HepG2 (cell line): ENCODE measurements around the gene WDR5B. TPM values are rescaled to one million over a fixed set of nuclear protein-coding genes. Genes with fewer than 3 reads are reported as not detected.

Source experiments
- ARHGAP35 ChIP-seq: sonication (generic); formaldehyde crosslinking; IDR thresholded peaks from 2 replicates; pipeline ENCODE4 v1.9.0; 2022; ENCODE audit warnings: mild to moderate bottlenecking, inconsistent platforms, moderate library complexity, missing genetic modification reagents, borderline replicate concordance
- CC2D1A ChIP-seq: sonication (generic); formaldehyde crosslinking; IDR thresholded peaks from 2 replicates; pipeline ENCODE4 v1.8.1; 2023; ENCODE audit warnings: mild to moderate bottlenecking, missing genetic modification reagents
- GPBP1L1 ChIP-seq: sonication (generic); formaldehyde crosslinking; IDR thresholded peaks from 2 replicates; pipeline ENCODE4 v1.5.0; 2020; ENCODE audit warnings: mild to moderate bottlenecking, missing genetic modification reagents
- HES4 ChIP-seq: sonication (generic); formaldehyde crosslinking; IDR thresholded peaks from 2 replicates; pipeline ENCODE4 v1.9.0; 2021; ENCODE audit warnings: mild to moderate bottlenecking, missing genetic modification reagents, borderline replicate concordance
- IKZF1 ChIP-seq: fragments of 450-650 bp; IDR thresholded peaks from 2 replicates; pipeline ENCODE4 v1.7.1; 2016
- KMT2B ChIP-seq: IDR thresholded peaks from 2 replicates; pipeline ENCODE4 v1.6.1; 2016; ENCODE audit warnings: missing genetic modification reagents, missing compliant biosample characterization
- PCBP2 ChIP-seq: fragments of 200-400 bp; formaldehyde crosslinking; optimal IDR thresholded peaks from 2 replicates; pipeline ENCODE3; 2018; ENCODE audit warnings: low read length, low read depth; ENCODE audit not compliant: poor library complexity, severe bottlenecking
- PHF21A ChIP-seq: sonication (generic); formaldehyde crosslinking; IDR thresholded peaks from 2 replicates; pipeline ENCODE4 v1.5.0; 2020; ENCODE audit warnings: mild to moderate bottlenecking, missing genetic modification reagents
- PRPF4 ChIP-seq: fragments of 200-400 bp; formaldehyde crosslinking; IDR thresholded peaks from 2 replicates; pipeline ENCODE4 v1.6.1; 2016; ENCODE audit warnings: low read length, low read depth; ENCODE audit not compliant: poor library complexity, severe bottlenecking
- RBFOX2 ChIP-seq: fragments of 200-400 bp; formaldehyde crosslinking; IDR thresholded peaks from 2 replicates; pipeline ENCODE4 v1.6.1; 2017; ENCODE audit warnings: low read depth, mild to moderate bottlenecking, low read length
- REL ChIP-seq: sonication (generic); formaldehyde crosslinking; conservative IDR thresholded peaks from 2 replicates; pipeline ENCODE4 v1.8.0; 2022; ENCODE audit warnings: mild to moderate bottlenecking, missing genetic modification reagents, moderate library complexity
- SKI ChIP-seq: fragments of 450-650 bp; IDR thresholded peaks from one replicate; pipeline ENCODE4 v1.6.1; 2018; ENCODE audit warnings: mild to moderate bottlenecking; ENCODE audit not compliant: partially characterized antibody
- TMF1 ChIP-seq: sonication (generic); formaldehyde crosslinking; IDR thresholded peaks from 2 replicates; pipeline ENCODE4 v1.8.1; 2022; ENCODE audit warnings: low read depth, missing genetic modification reagents
- ZNF326 ChIP-seq: sonication (generic); formaldehyde crosslinking; IDR thresholded peaks from 2 replicates; pipeline ENCODE4 v1.4.0; 2020; ENCODE audit warnings: missing genetic modification reagents, borderline replicate concordance
- ZNF546 ChIP-seq: sonication (generic); formaldehyde crosslinking; conservative IDR thresholded peaks from 2 replicates; pipeline ENCODE4 v1.8.1; 2023; ENCODE audit warnings: mild to moderate bottlenecking, missing genetic modification reagents
- ZNF768 ChIP-seq: sonication (generic); formaldehyde crosslinking; IDR thresholded peaks from 2 replicates; pipeline ENCODE4 v1.4.0; 2020; ENCODE audit warnings: missing genetic modification reagents
- ZNF879 ChIP-seq: sonication (generic); formaldehyde crosslinking; IDR thresholded peaks from 2 replicates; pipeline ENCODE4 v1.8.1; 2023; ENCODE audit warnings: missing genetic modification reagents
- polyA plus RNA-seq, 8 experiments: library from polyadenylated mRNA; depleted of rRNA in 3 of 8; stranded (reverse) in 7 of 8; unstranded in 1 of 8; fragments of >200 nt; fragmentation: Illumina TruSeq in 4 of 8; extraction: Trizol in 4 of 8; gene quantifications; 2 replicates each; pipeline versions ENCODE4 v1.2.1 to v1.2.3, GENCODE V29; 2011 to 2016; ENCODE audit warnings: low read depth in 4 of 8, missing spikeins in 1 of 8, mixed read lengths in 1 of 8; ENCODE audit not compliant: insufficient read depth in 1 of 8
- total RNA-seq, 5 experiments: library from RNA; depleted of rRNA; stranded (reverse); fragments of >200 nt; fragmentation: Illumina TruSeq; extraction: Trizol; gene quantifications; 2 replicates each; pipeline ENCODE4 v1.2.3, GENCODE V29; 2016; ENCODE audit warnings: low read depth in 1 of 5
- TF ChIP-seq, protein P1 (sequence below): sonication (generic); formaldehyde crosslinking; conservative IDR thresholded peaks from 2 replicates; pipeline ENCODE4 v1.5.0; 2020; ENCODE audit warnings: missing genetic modification reagents
- TF ChIP-seq, protein P2 (sequence below): sonication (generic); formaldehyde crosslinking; IDR thresholded peaks from 2 replicates; pipeline ENCODE4 v1.5.0; 2020; ENCODE audit warnings: mild to moderate bottlenecking, missing genetic modification reagents, borderline replicate concordance

The WDR5B gene
- total and polyA plus RNA-seq, 2 of the 13 experiments (the other 11 are each of a cell fraction or from before 2014, with no cell fraction given) = 2.5 to 3.6 TPM

- TF ChIP-seq, protein P1, sequence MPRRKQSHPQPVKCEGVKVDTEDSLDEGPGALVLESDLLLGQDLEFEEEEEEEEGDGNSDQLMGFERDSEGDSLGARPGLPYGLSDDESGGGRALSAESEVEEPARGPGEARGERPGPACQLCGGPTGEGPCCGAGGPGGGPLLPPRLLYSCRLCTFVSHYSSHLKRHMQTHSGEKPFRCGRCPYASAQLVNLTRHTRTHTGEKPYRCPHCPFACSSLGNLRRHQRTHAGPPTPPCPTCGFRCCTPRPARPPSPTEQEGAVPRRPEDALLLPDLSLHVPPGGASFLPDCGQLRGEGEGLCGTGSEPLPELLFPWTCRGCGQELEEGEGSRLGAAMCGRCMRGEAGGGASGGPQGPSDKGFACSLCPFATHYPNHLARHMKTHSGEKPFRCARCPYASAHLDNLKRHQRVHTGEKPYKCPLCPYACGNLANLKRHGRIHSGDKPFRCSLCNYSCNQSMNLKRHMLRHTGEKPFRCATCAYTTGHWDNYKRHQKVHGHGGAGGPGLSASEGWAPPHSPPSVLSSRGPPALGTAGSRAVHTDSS (CRISPR knock-in tag) = no peak
- TF ChIP-seq KMT2B (CRISPR knock-in tag) (peak; percentile 66), CC2D1A (CRISPR knock-in tag) (no peak), PRPF4 (no peak), ZNF326 (CRISPR knock-in tag) (no peak), PCBP2 (no peak), ARHGAP35 (CRISPR knock-in tag) (no peak), ZNF768 (CRISPR knock-in tag) (no peak), PHF21A (CRISPR knock-in tag) (no peak), ZNF879 (CRISPR knock-in tag) (no peak), IKZF1 (no peak), RBFOX2 (peak; percentile 52), SKI (no peak), ZNF546 (CRISPR knock-in tag) (0 out of 2 replicates have a peak, but pooled peaks have one; percentile 68), TMF1 (peak; percentile 50; the same call in 1 of the 2 replicates), GPBP1L1 (CRISPR knock-in tag) (no peak), REL (CRISPR knock-in tag) (0 out of 2 replicates have a peak, but pooled peaks have one; percentile 62), HES4 (CRISPR knock-in tag) (no peak; the same call in 1 of the 2 replicates)
- TF ChIP-seq, protein P2, sequence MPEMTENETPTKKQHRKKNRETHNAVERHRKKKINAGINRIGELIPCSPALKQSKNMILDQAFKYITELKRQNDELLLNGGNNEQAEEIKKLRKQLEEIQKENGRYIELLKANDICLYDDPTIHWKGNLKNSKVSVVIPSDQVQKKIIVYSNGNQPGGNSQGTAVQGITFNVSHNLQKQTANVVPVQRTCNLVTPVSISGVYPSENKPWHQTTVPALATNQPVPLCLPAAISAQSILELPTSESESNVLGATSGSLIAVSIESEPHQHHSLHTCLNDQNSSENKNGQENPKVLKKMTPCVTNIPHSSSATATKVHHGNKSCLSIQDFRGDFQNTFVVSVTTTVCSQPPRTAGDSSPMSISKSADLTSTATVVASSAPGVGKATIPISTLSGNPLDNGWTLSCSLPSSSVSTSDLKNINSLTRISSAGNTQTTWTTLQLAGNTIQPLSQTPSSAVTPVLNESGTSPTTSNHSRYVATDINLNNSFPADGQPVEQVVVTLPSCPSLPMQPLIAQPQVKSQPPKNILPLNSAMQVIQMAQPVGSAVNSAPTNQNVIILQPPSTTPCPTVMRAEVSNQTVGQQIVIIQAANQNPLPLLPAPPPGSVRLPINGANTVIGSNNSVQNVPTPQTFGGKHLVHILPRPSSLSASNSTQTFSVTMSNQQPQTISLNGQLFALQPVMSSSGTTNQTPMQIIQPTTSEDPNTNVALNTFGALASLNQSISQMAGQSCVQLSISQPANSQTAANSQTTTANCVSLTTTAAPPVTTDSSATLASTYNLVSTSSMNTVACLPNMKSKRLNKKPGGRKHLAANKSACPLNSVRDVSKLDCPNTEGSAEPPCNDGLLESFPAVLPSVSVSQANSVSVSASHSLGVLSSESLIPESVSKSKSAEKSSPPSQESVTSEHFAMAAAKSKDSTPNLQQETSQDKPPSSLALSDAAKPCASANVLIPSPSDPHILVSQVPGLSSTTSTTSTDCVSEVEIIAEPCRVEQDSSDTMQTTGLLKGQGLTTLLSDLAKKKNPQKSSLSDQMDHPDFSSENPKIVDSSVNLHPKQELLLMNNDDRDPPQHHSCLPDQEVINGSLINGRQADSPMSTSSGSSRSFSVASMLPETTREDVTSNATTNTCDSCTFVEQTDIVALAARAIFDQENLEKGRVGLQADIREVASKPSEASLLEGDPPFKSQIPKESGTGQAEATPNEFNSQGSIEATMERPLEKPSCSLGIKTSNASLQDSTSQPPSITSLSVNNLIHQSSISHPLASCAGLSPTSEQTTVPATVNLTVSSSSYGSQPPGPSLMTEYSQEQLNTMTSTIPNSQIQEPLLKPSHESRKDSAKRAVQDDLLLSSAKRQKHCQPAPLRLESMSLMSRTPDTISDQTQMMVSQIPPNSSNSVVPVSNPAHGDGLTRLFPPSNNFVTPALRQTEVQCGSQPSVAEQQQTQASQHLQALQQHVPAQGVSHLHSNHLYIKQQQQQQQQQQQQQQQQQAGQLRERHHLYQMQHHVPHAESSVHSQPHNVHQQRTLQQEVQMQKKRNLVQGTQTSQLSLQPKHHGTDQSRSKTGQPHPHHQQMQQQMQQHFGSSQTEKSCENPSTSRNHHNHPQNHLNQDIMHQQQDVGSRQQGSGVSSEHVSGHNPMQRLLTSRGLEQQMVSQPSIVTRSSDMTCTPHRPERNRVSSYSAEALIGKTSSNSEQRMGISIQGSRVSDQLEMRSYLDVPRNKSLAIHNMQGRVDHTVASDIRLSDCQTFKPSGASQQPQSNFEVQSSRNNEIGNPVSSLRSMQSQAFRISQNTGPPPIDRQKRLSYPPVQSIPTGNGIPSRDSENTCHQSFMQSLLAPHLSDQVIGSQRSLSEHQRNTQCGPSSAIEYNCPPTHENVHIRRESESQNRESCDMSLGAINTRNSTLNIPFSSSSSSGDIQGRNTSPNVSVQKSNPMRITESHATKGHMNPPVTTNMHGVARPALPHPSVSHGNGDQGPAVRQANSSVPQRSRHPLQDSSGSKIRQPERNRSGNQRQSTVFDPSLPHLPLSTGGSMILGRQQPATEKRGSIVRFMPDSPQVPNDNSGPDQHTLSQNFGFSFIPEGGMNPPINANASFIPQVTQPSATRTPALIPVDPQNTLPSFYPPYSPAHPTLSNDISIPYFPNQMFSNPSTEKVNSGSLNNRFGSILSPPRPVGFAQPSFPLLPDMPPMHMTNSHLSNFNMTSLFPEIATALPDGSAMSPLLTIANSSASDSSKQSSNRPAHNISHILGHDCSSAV (CRISPR knock-in tag) = no peak
Observed at GRCh38 chr3:122415762-122416654, at the start of gene WDR5B (continued).
